ENCODE measurements around the gene ZNF579. TPM values are rescaled to one million over a fixed set of nuclear protein-coding genes. Genes with fewer than 3 reads are reported as not detected.

ZNF579 gene
- total and polyA plus RNA-seq, 9 of the 15 experiments (the other 6 are each of a cell fraction or from before 2014, with no cell fraction given) = 0.06 to 15.9 (median 1.6) TPM

GRCh38 chr19:55599842-55600661 lies 19.4 kb upstream of the ZNF579 start, which contains the start of gene ZNF524 (continued):
- no peak for TF ChIP-seq ZNF263 (CRISPR knock-in tag; IDR thresholded peaks at IDR 0.05; ENCODE audit: borderline replicate concordance)
- TF ChIP-seq, protein P1, sequence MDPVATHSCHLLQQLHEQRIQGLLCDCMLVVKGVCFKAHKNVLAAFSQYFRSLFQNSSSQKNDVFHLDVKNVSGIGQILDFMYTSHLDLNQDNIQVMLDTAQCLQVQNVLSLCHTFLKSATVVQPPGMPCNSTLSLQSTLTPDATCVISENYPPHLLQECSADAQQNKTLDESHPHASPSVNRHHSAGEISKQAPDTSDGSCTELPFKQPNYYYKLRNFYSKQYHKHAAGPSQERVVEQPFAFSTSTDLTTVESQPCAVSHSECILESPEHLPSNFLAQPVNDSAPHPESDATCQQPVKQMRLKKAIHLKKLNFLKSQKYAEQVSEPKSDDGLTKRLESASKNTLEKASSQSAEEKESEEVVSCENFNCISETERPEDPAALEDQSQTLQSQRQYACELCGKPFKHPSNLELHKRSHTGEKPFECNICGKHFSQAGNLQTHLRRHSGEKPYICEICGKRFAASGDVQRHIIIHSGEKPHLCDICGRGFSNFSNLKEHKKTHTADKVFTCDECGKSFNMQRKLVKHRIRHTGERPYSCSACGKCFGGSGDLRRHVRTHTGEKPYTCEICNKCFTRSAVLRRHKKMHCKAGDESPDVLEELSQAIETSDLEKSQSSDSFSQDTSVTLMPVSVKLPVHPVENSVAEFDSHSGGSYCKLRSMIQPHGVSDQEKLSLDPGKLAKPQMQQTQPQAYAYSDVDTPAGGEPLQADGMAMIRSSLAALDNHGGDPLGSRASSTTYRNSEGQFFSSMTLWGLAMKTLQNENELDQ (CRISPR knock-in tag; IDR thresholded peaks at IDR 0.05; ENCODE audit: borderline replicate concordance) = no peak
- TF ChIP-seq, protein P2, sequence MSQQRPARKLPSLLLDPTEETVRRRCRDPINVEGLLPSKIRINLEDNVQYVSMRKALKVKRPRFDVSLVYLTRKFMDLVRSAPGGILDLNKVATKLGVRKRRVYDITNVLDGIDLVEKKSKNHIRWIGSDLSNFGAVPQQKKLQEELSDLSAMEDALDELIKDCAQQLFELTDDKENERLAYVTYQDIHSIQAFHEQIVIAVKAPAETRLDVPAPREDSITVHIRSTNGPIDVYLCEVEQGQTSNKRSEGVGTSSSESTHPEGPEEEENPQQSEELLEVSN (IDR thresholded peaks at IDR 0.05; ENCODE audit: borderline replicate concordance in 1 of 2, extremely low read depth in 1 of 2, insufficient read depth in 1 of 2, insufficient read length in 1 of 2, low read depth in 1 of 2, low read length in 1 of 2, poor library complexity in 1 of 2, severe bottlenecking in 1 of 2) = peak in 1 of 2 experiments; percentile 86
- TF ChIP-seq TFAM (CRISPR knock-in tag; conservative IDR thresholded peaks at IDR 0.05) = no peak
- TF ChIP-seq ZNF707 (CRISPR knock-in tag; conservative IDR thresholded peaks at IDR 0.05) = no peak
- TF ChIP-seq COPS2 (conservative IDR thresholded peaks at IDR 0.05) = no peak
- TF ChIP-seq ZNF584 (CRISPR knock-in tag; IDR thresholded peaks at IDR 0.05; ENCODE audit: low read depth) = peak; percentile 97
- no peak for TF ChIP-seq CBX3 (IDR thresholded peaks at IDR 0.05; ENCODE audit: borderline replicate concordance in 1 of 2, low read length in 2 of 2)
- TF ChIP-seq MAFK (IDR thresholded peaks at IDR 0.05; ENCODE audit: low read length) = 0 out of 2 replicates have a peak, but pooled peaks have one; percentile 15
- TF ChIP-seq SMARCA5 (IDR thresholded peaks at IDR 0.05) = no peak
- TF ChIP-seq, protein P3, sequence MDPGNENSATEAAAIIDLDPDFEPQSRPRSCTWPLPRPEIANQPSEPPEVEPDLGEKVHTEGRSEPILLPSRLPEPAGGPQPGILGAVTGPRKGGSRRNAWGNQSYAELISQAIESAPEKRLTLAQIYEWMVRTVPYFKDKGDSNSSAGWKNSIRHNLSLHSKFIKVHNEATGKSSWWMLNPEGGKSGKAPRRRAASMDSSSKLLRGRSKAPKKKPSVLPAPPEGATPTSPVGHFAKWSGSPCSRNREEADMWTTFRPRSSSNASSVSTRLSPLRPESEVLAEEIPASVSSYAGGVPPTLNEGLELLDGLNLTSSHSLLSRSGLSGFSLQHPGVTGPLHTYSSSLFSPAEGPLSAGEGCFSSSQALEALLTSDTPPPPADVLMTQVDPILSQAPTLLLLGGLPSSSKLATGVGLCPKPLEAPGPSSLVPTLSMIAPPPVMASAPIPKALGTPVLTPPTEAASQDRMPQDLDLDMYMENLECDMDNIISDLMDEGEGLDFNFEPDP (CRISPR knock-in tag; IDR thresholded peaks at IDR 0.05) = no peak
- no peak for TF ChIP-seq CC2D1A (IDR thresholded peaks at IDR 0.05)
- no peak for TF ChIP-seq ZNF124 (CRISPR knock-in tag; IDR thresholded peaks at IDR 0.05)
- no peak for TF ChIP-seq SP2 (IDR thresholded peaks at IDR 0.05; ENCODE audit: extremely low read depth, low read depth, low read length, poor library complexity, severe bottlenecking)
- TF ChIP-seq LEF1 (IDR thresholded peaks at IDR 0.05) = no peak
- TF ChIP-seq KAT2B (IDR thresholded peaks at IDR 0.05; ENCODE audit: low read depth, low read length) = no peak
- TF ChIP-seq, protein P4, sequence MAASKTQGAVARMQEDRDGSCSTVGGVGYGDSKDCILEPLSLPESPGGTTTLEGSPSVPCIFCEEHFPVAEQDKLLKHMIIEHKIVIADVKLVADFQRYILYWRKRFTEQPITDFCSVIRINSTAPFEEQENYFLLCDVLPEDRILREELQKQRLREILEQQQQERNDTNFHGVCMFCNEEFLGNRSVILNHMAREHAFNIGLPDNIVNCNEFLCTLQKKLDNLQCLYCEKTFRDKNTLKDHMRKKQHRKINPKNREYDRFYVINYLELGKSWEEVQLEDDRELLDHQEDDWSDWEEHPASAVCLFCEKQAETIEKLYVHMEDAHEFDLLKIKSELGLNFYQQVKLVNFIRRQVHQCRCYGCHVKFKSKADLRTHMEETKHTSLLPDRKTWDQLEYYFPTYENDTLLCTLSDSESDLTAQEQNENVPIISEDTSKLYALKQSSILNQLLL (CRISPR knock-in tag; IDR thresholded peaks at IDR 0.05; ENCODE audit: borderline replicate concordance) = no peak
- no peak for TF ChIP-seq ZZZ3 (IDR thresholded peaks at IDR 0.05)
- no peak for TF ChIP-seq PCBP2 (IDR thresholded peaks at IDR 0.05; ENCODE audit: low read depth, low read length, poor library complexity, severe bottlenecking)
- no peak for TF ChIP-seq SNIP1 (IDR thresholded peaks at IDR 0.05; ENCODE audit: low read depth)
- no peak for TF ChIP-seq SMC3 (conservative IDR thresholded peaks at IDR 0.05; ENCODE audit: insufficient read depth, low read depth, low read length)
- TF ChIP-seq KLF16 (IDR thresholded peaks at IDR 0.05) = no peak

All from K562 (cell line).